IgD-negative memory B cell (primary cell): ENCODE data around the gene RAD51D. TPM values are rescaled to one million over a fixed set of nuclear protein-coding genes. Genes with fewer than 3 reads are reported as not detected.
A peak's percentile ranks its signal among the peaks of the same experiment; 100 is the strongest.

ENCODE experiments used
- H3K27ac Mint-ChIP-seq, 3 donors: one replicate each; pipeline ENCODE4 v1.8.0; 2020 to 2022; ENCODE audit warnings: mild to moderate bottlenecking in 3 of 3, mixed read lengths in 3 of 3, moderate library complexity in 1 of 3
- H3K27me3 Mint-ChIP-seq: one replicate; pipeline ENCODE4 v1.8.0; 2021; ENCODE audit warnings: mixed read lengths
- H3K36me3 Mint-ChIP-seq: one replicate; pipeline ENCODE4 v1.8.0; 2020; ENCODE audit warnings: mild to moderate bottlenecking, mixed read lengths
- H3K4me1 Mint-ChIP-seq, 3 donors: one replicate each; pipeline ENCODE4 v1.8.0; 2020 to 2022; ENCODE audit warnings: mixed read lengths in 3 of 3, mild to moderate bottlenecking in 1 of 3
- H3K4me3 Mint-ChIP-seq, 4 donors: one replicate each; pipeline ENCODE4 v1.8.0; 2020 to 2022; ENCODE audit warnings: mild to moderate bottlenecking in 4 of 4, mixed read lengths in 4 of 4, moderate library complexity in 3 of 4
- H3K9me3 Mint-ChIP-seq, 3 donors: one replicate each; pipeline ENCODE4 v1.8.0; 2020 to 2021; ENCODE audit warnings: mixed read lengths in 3 of 3, mild to moderate bottlenecking in 1 of 3
- polyA plus RNA-seq: library from polyadenylated mRNA; unstranded; fragments of 300-500 nt; fragmentation: Illumina TruSeq; gene quantifications from one replicate; pipeline ENCODE4 v1.2.3, GENCODE V29; 2021

RAD51D gene
- 14.3 TPM for polyA plus RNA-seq

GRCh38 chr17:35119370-35120165 is at the start of gene RAD51D:
Gene RAD51D, minus strand, starts transcription at chr17:35119860. Its CDS starts 247 bp downstream, at chr17:35119613.
- peak within 1 kb of the TSS; percentile 45 to 92 (median 91) for H3K27ac Mint-ChIP-seq
- peak within 1 kb of the TSS; percentile 79 to 96 (median 91) for H3K4me3 Mint-ChIP-seq
- H3K9me3 Mint-ChIP-seq, result no peaks in the 10 kb centered on the region
- H3K36me3 Mint-ChIP-seq, result peaks cover 2% of the 10 kb centered on the region
- H3K27me3 Mint-ChIP-seq, result peaks cover 3% of the 10 kb centered on the region
- H3K4me1 Mint-ChIP-seq, result peaks cover 14 to 26% (median 14%) of the 10 kb centered on the region in 3 donors

GRCh38 chr17:35167666-35168065 is 48.0 kb upstream of the RAD51D start:
- peak overlapping the region in 1 of 3 donors; percentile 59 for H3K27ac Mint-ChIP-seq
- H3K4me3 Mint-ChIP-seq, result no peak overlapping the region
- peaks cover 0 to 2% (median 0%) of the 10 kb centered on the region in 3 donors for H3K4me1 Mint-ChIP-seq
- H3K9me3 Mint-ChIP-seq, result peaks cover 0 to 2% (median 0%) of the 10 kb centered on the region in 3 donors
- peaks cover 20% of the 10 kb centered on the region for H3K27me3 Mint-ChIP-seq
- H3K36me3 Mint-ChIP-seq, result no peaks in the 10 kb centered on the region

GRCh38 chr17:35167046-35167445 is 47.4 kb upstream of the RAD51D start:
- Mint-ChIP-seq H3K36me3 (no peaks in the 10 kb centered on the region), H3K4me3 (no peak overlapping the region), H3K9me3 (peaks cover 0 to 2% (median 0%) of the 10 kb centered on the region in 3 donors), H3K27ac (no peak overlapping the region), H3K27me3 (peaks cover 23% of the 10 kb centered on the region), H3K4me1 (peaks cover 0 to 2% (median 0%) of the 10 kb centered on the region in 3 donors)

- Mint-ChIP-seq H3K9me3 (peaks cover 0 to 2% (median 0%) of the 10 kb centered on the region in 3 donors), H3K36me3 (no peaks in the 10 kb centered on the region), H3K27me3 (peaks cover 25% of the 10 kb centered on the region), H3K27ac (no peak overlapping the region), H3K4me1 (peaks cover 0 to 2% (median 0%) of the 10 kb centered on the region in 3 donors), H3K4me3 (no peak overlapping the region)
These were observed 46.9 kb upstream of the RAD51D start for GRCh38 chr17:35166526-35166925.

- Mint-ChIP-seq H3K4me1 (peaks cover 0 to 4% (median 0%) of the 10 kb centered on the region in 3 donors), H3K4me3 (no peak overlapping the region), H3K9me3 (peaks cover 0 to 2% (median 0%) of the 10 kb centered on the region in 3 donors), H3K36me3 (no peaks in the 10 kb centered on the region), H3K27me3 (peaks cover 30% of the 10 kb centered on the region), H3K27ac (no peak overlapping the region)
These were observed 45.1 kb upstream of the RAD51D start for GRCh38 chr17:35164716-35165115.

GRCh38 chr17:35163886-35164285 is 44.2 kb upstream of the RAD51D start:
- Mint-ChIP-seq H3K4me3 (no peak overlapping the region), H3K36me3 (no peaks in the 10 kb centered on the region), H3K27me3 (peaks cover 28% of the 10 kb centered on the region), H3K9me3 (peaks cover 0 to 2% (median 0%) of the 10 kb centered on the region in 3 donors), H3K4me1 (peaks cover 0 to 4% (median 0%) of the 10 kb centered on the region in 3 donors), H3K27ac (no peak overlapping the region)

GRCh38 chr17:35162755-35163154 is 43.1 kb upstream of the RAD51D start:
- Mint-ChIP-seq H3K4me1 (peaks cover 0 to 4% (median 0%) of the 10 kb centered on the region in 3 donors), H3K36me3 (no peaks in the 10 kb centered on the region), H3K27me3 (peaks cover 33% of the 10 kb centered on the region), H3K4me3 (no peak overlapping the region), H3K9me3 (peaks cover 0 to 2% (median 0%) of the 10 kb centered on the region in 3 donors), H3K27ac (no peak overlapping the region)

- H3K27me3 Mint-ChIP-seq, result peaks cover 31% of the 10 kb centered on the region
- peaks cover 0 to 2% (median 0%) of the 10 kb centered on the region in 3 donors for H3K9me3 Mint-ChIP-seq
- peaks cover 0 to 4% (median 0%) of the 10 kb centered on the region in 3 donors for H3K4me1 Mint-ChIP-seq
- peak overlapping the region in 1 of 3 donors; percentile 36 for H3K27ac Mint-ChIP-seq
- no peaks in the 10 kb centered on the region for H3K36me3 Mint-ChIP-seq
- peak overlapping the region in 1 of 4 donors; percentile 13 for H3K4me3 Mint-ChIP-seq
These were observed 41.7 kb upstream of the RAD51D start for GRCh38 chr17:35161281-35161761.

- peaks cover 0 to 4% (median 0%) of the 10 kb centered on the region in 3 donors for H3K4me1 Mint-ChIP-seq
- peak overlapping the region in 1 of 3 donors; percentile 36 for H3K27ac Mint-ChIP-seq
- no peaks in the 10 kb centered on the region for H3K36me3 Mint-ChIP-seq
- peaks cover 0 to 2% (median 0%) of the 10 kb centered on the region in 3 donors for H3K9me3 Mint-ChIP-seq
- peaks cover 28% of the 10 kb centered on the region for H3K27me3 Mint-ChIP-seq
- no peak overlapping the region for H3K4me3 Mint-ChIP-seq
These were observed 40.9 kb upstream of the RAD51D start for GRCh38 chr17:35160354-35161201.

GRCh38 chr17:35159940-35160339 is 40.3 kb upstream of the RAD51D start:
- Mint-ChIP-seq H3K27ac (no peak overlapping the region), H3K4me1 (peaks cover 0 to 4% (median 0%) of the 10 kb centered on the region in 3 donors), H3K4me3 (no peak overlapping the region), H3K36me3 (no peaks in the 10 kb centered on the region), H3K27me3 (peaks cover 28% of the 10 kb centered on the region), H3K9me3 (peaks cover 0 to 2% (median 0%) of the 10 kb centered on the region in 3 donors)

GRCh38 chr17:35155246-35155645 is 35.6 kb upstream of the RAD51D start:
- no peak overlapping the region for H3K4me3 Mint-ChIP-seq
- H3K27ac Mint-ChIP-seq, result no peak overlapping the region
- no peaks in the 10 kb centered on the region for H3K4me1 Mint-ChIP-seq
- peaks cover 12% of the 10 kb centered on the region for H3K27me3 Mint-ChIP-seq
- H3K36me3 Mint-ChIP-seq, result no peaks in the 10 kb centered on the region
- no peaks in the 10 kb centered on the region for H3K9me3 Mint-ChIP-seq

GRCh38 chr17:35154196-35155165 is 34.8 kb upstream of the RAD51D start:
- H3K4me1 Mint-ChIP-seq, result no peaks in the 10 kb centered on the region
- H3K4me3 Mint-ChIP-seq, result peak overlapping the region in 1 of 4 donors; percentile 23
- no peaks in the 10 kb centered on the region for H3K36me3 Mint-ChIP-seq
- no peak overlapping the region for H3K27ac Mint-ChIP-seq
- H3K27me3 Mint-ChIP-seq, result peaks cover 12% of the 10 kb centered on the region
- no peaks in the 10 kb centered on the region for H3K9me3 Mint-ChIP-seq

- Mint-ChIP-seq H3K27ac (no peak overlapping the region), H3K4me1 (no peaks in the 10 kb centered on the region), H3K4me3 (no peak overlapping the region), H3K36me3 (no peaks in the 10 kb centered on the region), H3K27me3 (peaks cover 8% of the 10 kb centered on the region), H3K9me3 (no peaks in the 10 kb centered on the region)
These were observed 32.9 kb upstream of the RAD51D start for GRCh38 chr17:35152421-35153140.
